Activated naive CD4-positive, alpha-beta T cell treated with anti-CD3 and anti-CD28 coated beads, Interleukin-2, amount 50 U/mL, for 72 hours (primary cell): Measurements from ENCODE around the gene STAB1. TPM values are rescaled to one million over a fixed set of nuclear protein-coding genes. Genes with fewer than 3 reads are reported as not detected.

ENCODE experiments used
- ATAC-seq, 2 donors: fragments of 150-1000 bp; cut with Tn5 transposase; 2 replicates each; pipeline ENCODE4 v1.10.0; 2021; ENCODE audit warnings: mild to moderate bottlenecking in 2 of 2, moderate library complexity in 2 of 2
- DNase-seq, 2 donors: peaks; one replicate each; pipeline ENCODE4 v3.0.0; 2021 to 2022; ENCODE audit warnings: low spot score in 2 of 2
- H3K27ac Mint-ChIP-seq, 2 donors: one replicate each; pipeline ENCODE4 v1.8.0; 2022; ENCODE audit warnings: mild to moderate bottlenecking in 2 of 2, mixed read lengths in 2 of 2
- H3K36me3 Mint-ChIP-seq, 2 donors: one replicate each; pipeline ENCODE4 v1.8.0; 2022; ENCODE audit warnings: mixed read lengths in 2 of 2
- H3K9me3 Mint-ChIP-seq, 2 donors: one replicate each; pipeline ENCODE4 v1.8.0; 2022; ENCODE audit warnings: mixed read lengths in 2 of 2
- total RNA-seq, 2 donors: library from RNA; stranded (reverse); gene quantifications; one replicate each; pipeline ENCODE4 v1.2.3, GENCODE V29; 2022

STAB1 gene
- total RNA-seq, 2 donors from 2014 or later = 0.36 TPM; not detected in 1

GRCh38 chr3:52479877-52480575, 15.1 kb upstream of the STAB1 start:
- Mint-ChIP-seq H3K9me3 (no peaks in the 10 kb centered on the region), H3K27ac (no peak overlapping the region), H3K36me3 (peaks cover 0 to 6% of the 10 kb centered on the region in 2 donors)
- ATAC-seq (no peak), DNase-seq (no peak)

DNA sequence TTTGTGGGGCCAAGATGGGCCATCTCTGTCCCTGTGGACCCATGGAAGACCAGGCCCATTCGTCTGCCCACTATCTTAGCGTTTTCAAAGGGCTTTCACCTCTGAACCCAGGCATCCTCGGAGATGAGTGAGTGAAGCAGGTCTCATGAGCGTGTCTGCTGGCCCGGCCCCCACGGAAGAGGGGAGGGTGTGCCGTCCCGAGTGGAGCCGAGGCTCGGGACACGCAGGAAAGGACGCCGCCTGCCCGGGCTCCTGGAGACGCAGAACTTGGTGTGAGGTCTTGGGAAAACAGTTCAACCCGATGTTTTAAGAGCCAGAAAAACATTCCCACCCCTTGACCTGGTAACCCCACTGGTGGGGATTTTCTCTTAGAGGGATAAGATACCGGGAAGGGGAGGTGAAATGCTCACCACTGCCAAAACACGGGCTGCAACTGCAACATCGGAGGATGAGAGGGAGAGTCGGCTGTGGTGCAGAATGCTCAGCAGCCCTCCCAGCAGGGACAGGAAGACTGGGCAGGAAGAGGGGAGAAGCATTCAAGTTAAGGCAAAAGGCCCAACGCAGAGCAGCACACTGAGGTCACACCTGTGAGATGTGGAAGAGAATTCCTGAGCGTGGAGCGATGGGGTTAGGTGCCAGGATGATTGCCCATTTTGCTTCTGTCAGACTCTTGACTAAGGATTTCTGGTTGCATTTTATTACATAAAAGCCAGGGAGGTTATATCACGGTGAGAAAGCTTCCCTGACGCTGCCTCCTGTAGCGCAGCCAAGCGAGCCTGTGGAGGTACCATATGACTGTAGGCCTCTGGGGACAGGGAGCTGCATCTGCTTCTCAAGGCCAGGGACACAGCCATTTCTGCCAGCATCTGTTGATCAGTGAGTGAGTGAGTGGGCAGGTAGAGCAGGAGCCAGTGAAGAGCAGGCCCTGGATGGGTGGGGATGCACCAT, 14.1 kb upstream of the STAB1 start:
- peaks cover 0 to 6% of the 10 kb centered on the region in 2 donors for H3K36me3 Mint-ChIP-seq
- ATAC-seq = no peak
- H3K27ac Mint-ChIP-seq = peak overlapping the region in 1 of 2 donors; percentile 70
- DNase-seq = no peak
- no peaks in the 10 kb centered on the region for H3K9me3 Mint-ChIP-seq

DNA sequence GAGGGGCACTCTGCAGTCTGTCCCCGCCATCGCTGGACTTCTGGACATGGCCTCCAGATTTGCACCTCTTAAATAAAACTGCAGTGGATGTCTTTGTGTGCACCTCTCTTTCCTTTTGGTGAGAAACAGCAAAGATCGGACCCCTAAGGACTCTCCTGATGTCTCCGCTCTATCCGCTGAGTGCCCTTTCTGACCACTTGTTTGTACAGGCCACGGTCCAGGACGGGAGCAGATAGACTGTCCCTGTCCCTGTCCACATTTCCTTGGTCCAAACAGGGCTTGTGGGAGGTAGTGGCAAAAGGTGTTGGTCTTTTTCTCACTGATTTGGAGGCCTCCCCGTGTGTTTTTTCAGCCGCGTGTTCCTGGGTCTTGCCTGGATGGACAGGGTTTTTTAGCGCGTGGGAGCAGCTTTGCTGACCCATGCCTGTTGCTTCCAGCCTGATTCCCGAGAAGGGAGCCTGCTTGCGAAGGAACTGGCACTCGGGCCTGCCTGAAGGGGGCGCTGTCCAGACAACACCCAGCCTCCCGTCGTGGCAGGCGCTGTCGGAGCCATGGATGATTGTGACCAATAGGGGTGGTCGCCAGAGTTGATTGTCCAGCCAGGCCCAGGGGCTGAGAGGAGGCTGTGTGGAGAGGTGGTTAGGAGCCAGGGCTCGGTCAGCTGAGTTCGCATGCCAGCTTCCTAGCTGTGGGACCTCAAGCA, 13.2 kb upstream of the STAB1 start:
- peak overlapping the region; percentile 33 to 55 for H3K27ac Mint-ChIP-seq
- DNase-seq (peak in 1 of 2 donors; percentile 36), ATAC-seq (no peak)
- H3K36me3 Mint-ChIP-seq = peaks cover 0 to 6% of the 10 kb centered on the region in 2 donors
- H3K9me3 Mint-ChIP-seq = no peaks in the 10 kb centered on the region

DNA sequence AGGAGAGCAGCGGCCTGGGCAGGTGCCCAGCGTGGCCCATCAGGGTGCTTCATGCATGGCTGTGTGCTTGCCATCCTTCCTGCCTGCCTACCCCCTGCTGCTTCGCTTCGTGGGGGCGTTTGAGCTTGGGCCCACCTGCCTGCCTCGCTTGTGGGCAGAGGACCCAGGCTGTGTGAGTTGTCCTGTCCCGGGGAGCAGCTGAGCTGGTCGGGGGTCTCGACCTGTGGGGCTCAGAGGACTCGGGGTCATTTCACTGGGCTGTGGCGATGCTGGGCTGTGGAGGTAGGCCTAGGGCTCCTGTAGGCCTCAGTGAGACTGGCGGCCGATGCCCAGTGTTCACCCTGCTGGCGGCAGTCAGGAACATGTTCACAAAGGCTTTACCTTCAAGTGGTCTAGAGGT, 12.1 kb upstream of the STAB1 start:
- DNase-seq = no peak
- no peak for ATAC-seq
- Mint-ChIP-seq H3K27ac (peak overlapping the region; percentile 33 to 48), H3K9me3 (no peaks in the 10 kb centered on the region), H3K36me3 (peaks cover 0 to 6% of the 10 kb centered on the region in 2 donors)

GRCh38 chr3:52483577-52484381, 11.4 kb upstream of the STAB1 start:
- Mint-ChIP-seq H3K9me3 (no peaks in the 10 kb centered on the region), H3K36me3 (peaks cover 0 to 6% of the 10 kb centered on the region in 2 donors), H3K27ac (peak overlapping the region; percentile 33 to 66)
- DNase-seq (no peak), ATAC-seq (no peak)

DNA sequence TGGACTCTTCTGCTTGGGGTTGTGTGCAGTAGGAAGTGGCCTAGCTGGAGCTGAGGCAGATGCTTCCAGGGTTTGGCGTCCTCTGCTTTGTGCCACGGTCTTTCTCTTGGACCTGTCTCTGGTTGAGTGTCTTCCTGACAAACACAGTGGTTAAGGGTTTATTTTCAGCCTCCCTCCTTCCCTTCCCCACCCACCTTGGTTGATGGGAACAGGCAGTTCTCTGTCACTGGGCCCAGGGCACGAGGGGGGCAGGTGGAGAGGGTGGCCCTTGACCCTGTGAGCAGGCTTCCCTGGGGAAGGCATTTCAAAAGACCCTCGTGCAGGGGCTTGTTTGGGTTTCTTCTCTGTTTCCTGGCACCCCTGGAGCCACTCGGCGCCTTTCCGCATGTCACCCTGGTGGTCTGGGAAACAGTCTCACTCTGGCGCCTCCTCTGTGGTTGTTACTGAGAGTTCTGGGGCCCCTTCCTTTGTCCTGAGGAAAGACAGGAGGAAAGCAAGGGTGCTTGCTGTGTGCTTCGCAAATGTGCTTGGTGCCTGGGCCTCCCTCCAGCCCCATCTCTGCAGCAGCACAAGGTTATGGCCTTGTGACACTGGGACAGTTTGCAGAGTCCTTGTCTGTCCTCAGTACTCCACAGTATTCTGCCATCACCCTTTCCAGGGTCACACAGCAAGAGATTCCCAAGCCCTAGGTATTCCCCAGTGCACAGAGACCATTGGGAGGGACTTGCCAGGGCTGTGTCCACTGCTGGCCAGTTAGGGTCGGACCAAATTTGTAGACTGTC, 10.3 kb upstream of the STAB1 start:
- ATAC-seq (no peak), DNase-seq (no peak)
- peak overlapping the region; percentile 72 to 75 for H3K27ac Mint-ChIP-seq
- peaks cover 0 to 6% of the 10 kb centered on the region in 2 donors for H3K36me3 Mint-ChIP-seq
- H3K9me3 Mint-ChIP-seq = no peaks in the 10 kb centered on the region

DNA sequence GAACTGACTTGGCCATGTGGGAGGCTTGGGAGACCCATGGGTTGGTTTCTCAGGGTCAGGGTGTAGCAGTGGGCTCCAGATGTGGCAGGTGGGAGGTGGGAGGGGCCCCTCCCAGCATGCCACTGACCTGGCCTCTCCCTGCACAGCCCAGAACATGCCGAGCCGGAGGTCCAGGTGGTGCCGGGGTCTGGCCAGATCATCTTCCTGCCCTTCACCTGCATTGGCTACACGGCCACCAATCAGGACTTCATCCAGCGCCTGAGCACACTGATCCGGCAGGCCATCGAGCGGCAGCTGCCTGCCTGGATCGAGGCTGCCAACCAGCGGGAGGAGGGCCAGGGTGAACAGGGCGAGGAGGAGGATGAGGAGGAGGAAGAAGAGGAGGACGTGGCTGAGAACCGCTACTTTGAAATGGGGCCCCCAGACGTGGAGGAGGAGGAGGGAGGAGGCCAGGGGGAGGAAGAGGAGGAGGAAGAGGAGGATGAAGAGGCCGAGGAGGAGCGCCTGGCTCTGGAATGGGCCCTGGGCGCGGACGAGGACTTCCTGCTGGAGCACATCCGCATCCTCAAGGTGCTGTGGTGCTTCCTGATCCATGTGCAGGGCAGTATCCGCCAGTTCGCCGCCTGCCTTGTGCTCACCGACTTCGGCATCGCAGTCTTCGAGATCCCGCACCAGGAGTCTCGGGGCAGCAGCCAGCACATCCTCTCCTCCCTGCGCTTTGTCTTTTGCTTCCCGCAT, 7.9 kb upstream of the STAB1 start:
- Mint-ChIP-seq H3K9me3 (no peaks in the 10 kb centered on the region), H3K27ac (peak overlapping the region in 1 of 2 donors; percentile 55), H3K36me3 (peaks cover 0 to under 1% of the 10 kb centered on the region in 2 donors)
- no peak for ATAC-seq
- no peak for DNase-seq

- Mint-ChIP-seq H3K27ac (peak overlapping the region in 1 of 2 donors; percentile 55), H3K9me3 (no peaks in the 10 kb centered on the region), H3K36me3 (peaks cover 0 to 4% of the 10 kb centered on the region in 2 donors)
- no peak for ATAC-seq
- no peak for DNase-seq
Observed at GRCh38 chr3:52487788-52488691, 7.1 kb upstream of the STAB1 start.

- no peak for DNase-seq
- no peaks in the 10 kb centered on the region for H3K9me3 Mint-ChIP-seq
- H3K27ac Mint-ChIP-seq = no peak overlapping the region
- peaks cover 0 to 4% of the 10 kb centered on the region in 2 donors for H3K36me3 Mint-ChIP-seq
- ATAC-seq = no peak
Observed at GRCh38 chr3:52488746-52489145, 6.4 kb upstream of the STAB1 start.

GRCh38 chr3:52489453-52489852, 5.7 kb upstream of the STAB1 start:
- ATAC-seq = no peak
- Mint-ChIP-seq H3K27ac (no peak overlapping the region), H3K9me3 (no peaks in the 10 kb centered on the region), H3K36me3 (peaks cover 0 to 4% of the 10 kb centered on the region in 2 donors)
- no peak for DNase-seq

GRCh38 chr3:52490035-52490938, 4.9 kb upstream of the STAB1 start:
- H3K9me3 Mint-ChIP-seq = no peaks in the 10 kb centered on the region
- ATAC-seq = no peak
- peaks cover 0 to 4% of the 10 kb centered on the region in 2 donors for H3K36me3 Mint-ChIP-seq
- H3K27ac Mint-ChIP-seq = no peak overlapping the region
- no peak for DNase-seq

GRCh38 chr3:52490939-52491526, 4.1 kb upstream of the STAB1 start:
- peak overlapping the region in 1 of 2 donors; percentile 68 for H3K27ac Mint-ChIP-seq
- ATAC-seq (no peak), DNase-seq (no peak)
- peaks cover 0 to 4% of the 10 kb centered on the region in 2 donors for H3K36me3 Mint-ChIP-seq
- H3K9me3 Mint-ChIP-seq = no peaks in the 10 kb centered on the region

DNA sequence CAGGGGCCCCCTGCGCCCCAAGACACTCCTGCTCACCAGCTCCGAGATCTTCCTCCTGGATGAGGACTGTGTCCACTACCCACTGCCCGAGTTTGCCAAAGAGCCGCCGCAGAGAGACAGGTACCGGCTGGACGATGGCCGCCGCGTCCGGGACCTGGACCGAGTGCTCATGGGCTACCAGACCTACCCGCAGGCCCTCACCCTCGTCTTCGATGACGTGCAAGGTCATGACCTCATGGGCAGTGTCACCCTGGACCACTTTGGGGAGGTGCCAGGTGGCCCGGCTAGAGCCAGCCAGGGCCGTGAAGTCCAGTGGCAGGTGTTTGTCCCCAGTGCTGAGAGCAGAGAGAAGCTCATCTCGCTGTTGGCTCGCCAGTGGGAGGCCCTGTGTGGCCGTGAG, 3.1 kb upstream of the STAB1 start:
- no peaks in the 10 kb centered on the region for H3K9me3 Mint-ChIP-seq
- ATAC-seq (no peak), DNase-seq (no peak)
- H3K36me3 Mint-ChIP-seq = peaks cover 0 to 4% of the 10 kb centered on the region in 2 donors
- H3K27ac Mint-ChIP-seq = no peak overlapping the region
